ENCODE results near the gene METTL15.

DNA sequence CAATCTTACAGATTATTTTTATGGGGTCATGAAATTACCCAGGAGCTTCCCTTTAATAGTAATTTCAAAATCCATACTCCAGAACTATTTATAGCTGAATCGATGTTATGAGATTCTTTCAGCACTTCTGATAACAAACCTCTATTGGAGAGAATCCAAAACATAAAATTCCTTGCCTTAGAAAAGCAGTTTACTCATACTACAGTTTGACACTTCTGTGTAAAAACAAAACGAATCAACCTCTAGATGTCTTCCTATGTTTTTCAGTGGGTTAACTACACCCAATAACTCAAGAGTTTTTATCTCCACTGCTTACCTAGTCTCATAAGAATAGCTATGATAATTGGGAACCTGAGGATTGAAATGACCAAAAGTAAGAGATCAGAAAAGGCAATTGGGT, 35.9 kb upstream of the METTL15 start:
- TF ChIP-seq, protein P1, sequence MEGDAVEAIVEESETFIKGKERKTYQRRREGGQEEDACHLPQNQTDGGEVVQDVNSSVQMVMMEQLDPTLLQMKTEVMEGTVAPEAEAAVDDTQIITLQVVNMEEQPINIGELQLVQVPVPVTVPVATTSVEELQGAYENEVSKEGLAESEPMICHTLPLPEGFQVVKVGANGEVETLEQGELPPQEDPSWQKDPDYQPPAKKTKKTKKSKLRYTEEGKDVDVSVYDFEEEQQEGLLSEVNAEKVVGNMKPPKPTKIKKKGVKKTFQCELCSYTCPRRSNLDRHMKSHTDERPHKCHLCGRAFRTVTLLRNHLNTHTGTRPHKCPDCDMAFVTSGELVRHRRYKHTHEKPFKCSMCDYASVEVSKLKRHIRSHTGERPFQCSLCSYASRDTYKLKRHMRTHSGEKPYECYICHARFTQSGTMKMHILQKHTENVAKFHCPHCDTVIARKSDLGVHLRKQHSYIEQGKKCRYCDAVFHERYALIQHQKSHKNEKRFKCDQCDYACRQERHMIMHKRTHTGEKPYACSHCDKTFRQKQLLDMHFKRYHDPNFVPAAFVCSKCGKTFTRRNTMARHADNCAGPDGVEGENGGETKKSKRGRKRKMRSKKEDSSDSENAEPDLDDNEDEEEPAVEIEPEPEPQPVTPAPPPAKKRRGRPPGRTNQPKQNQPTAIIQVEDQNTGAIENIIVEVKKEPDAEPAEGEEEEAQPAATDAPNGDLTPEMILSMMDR (IDR thresholded peaks at IDR 0.05): no peak
- TF ChIP-seq EZH2phosphoT487 (IDR thresholded peaks at IDR 0.05): no peak
- no peak for TF ChIP-seq EZH2 (IDR thresholded peaks at IDR 0.05)

All from neural progenitor cell (in vitro differentiated cells).